Measurements from ENCODE around the gene TMED8.

DNA sequence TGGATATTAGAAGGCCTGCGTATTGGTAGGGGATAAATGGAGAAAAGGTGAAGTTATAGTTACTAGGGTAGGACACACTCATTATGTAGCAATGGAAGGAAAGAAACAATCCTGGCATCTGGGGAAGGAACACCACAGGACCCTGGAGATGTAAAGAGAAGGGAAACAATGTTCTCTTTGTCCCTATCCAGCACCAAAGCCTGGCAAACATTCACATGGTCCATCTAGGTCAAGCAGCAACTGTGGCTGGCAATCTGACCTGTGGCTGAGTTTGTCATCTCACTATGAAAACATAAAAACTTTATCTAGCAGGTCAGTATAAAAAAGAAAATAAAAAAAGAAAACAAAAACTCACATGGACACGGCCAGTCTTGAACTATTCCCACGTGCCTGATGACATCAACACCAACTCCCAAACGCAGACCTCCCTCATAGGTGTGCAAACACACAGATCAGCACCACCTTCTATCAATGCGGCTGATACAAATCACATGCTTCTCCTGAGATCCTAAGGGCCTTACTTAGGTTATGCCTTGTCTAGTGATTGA lies 58.8 kb downstream of the TMED8 start:
- TF ChIP-seq HOXA7 (CRISPR knock-in tag; IDR thresholded peaks at IDR 0.05; ENCODE audit: borderline replicate concordance), result no peak
- TF ChIP-seq, protein P1, sequence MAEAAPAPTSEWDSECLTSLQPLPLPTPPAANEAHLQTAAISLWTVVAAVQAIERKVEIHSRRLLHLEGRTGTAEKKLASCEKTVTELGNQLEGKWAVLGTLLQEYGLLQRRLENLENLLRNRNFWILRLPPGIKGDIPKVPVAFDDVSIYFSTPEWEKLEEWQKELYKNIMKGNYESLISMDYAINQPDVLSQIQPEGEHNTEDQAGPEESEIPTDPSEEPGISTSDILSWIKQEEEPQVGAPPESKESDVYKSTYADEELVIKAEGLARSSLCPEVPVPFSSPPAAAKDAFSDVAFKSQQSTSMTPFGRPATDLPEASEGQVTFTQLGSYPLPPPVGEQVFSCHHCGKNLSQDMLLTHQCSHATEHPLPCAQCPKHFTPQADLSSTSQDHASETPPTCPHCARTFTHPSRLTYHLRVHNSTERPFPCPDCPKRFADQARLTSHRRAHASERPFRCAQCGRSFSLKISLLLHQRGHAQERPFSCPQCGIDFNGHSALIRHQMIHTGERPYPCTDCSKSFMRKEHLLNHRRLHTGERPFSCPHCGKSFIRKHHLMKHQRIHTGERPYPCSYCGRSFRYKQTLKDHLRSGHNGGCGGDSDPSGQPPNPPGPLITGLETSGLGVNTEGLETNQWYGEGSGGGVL (tag by site-specific recombination; IDR thresholded peaks at IDR 0.05), result no peak
- no peak for TF ChIP-seq ZNF791 (tag by site-specific recombination; IDR thresholded peaks at IDR 0.05)
- no peak for TF ChIP-seq ZNF302 (tag by site-specific recombination; IDR thresholded peaks at IDR 0.05; ENCODE audit: low read depth)
- TF ChIP-seq, protein P2, sequence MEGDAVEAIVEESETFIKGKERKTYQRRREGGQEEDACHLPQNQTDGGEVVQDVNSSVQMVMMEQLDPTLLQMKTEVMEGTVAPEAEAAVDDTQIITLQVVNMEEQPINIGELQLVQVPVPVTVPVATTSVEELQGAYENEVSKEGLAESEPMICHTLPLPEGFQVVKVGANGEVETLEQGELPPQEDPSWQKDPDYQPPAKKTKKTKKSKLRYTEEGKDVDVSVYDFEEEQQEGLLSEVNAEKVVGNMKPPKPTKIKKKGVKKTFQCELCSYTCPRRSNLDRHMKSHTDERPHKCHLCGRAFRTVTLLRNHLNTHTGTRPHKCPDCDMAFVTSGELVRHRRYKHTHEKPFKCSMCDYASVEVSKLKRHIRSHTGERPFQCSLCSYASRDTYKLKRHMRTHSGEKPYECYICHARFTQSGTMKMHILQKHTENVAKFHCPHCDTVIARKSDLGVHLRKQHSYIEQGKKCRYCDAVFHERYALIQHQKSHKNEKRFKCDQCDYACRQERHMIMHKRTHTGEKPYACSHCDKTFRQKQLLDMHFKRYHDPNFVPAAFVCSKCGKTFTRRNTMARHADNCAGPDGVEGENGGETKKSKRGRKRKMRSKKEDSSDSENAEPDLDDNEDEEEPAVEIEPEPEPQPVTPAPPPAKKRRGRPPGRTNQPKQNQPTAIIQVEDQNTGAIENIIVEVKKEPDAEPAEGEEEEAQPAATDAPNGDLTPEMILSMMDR (tag by site-specific recombination; IDR thresholded peaks at IDR 0.05), result no peak
- no peak for TF ChIP-seq ZNF169 (tag by site-specific recombination; IDR thresholded peaks at IDR 0.05)
- TF ChIP-seq TCF7L2 (IDR thresholded peaks at IDR 0.05; ENCODE audit: borderline replicate concordance, low read depth, low read length), result no peak
- no peak for TF ChIP-seq KLF1 (tag by site-specific recombination; IDR thresholded peaks at IDR 0.05)
- no peak for TF ChIP-seq KLF16 (tag by site-specific recombination; IDR thresholded peaks at IDR 0.05)
- TF ChIP-seq ZNF785 (tag by site-specific recombination; IDR thresholded peaks at IDR 0.05), result no peak
- TF ChIP-seq ZFP41 (tag by site-specific recombination; IDR thresholded peaks at IDR 0.05; ENCODE audit: borderline replicate concordance), result no peak
- no peak for TF ChIP-seq ZNF175 (tag by site-specific recombination; IDR thresholded peaks at IDR 0.05)
- no peak for TF ChIP-seq ZNF292 (tag by site-specific recombination; IDR thresholded peaks at IDR 0.05; ENCODE audit: borderline replicate concordance, low read depth)
